BE2C (cell line): Measurements from ENCODE around the gene LYST.
"Not testable (repeated sequence)": the region's sequence is repeated elsewhere in the genome, so short reads cannot be mapped to it uniquely, and the experiment has no call there.

Source experiments
- DNase-seq: peaks from one replicate; pipeline ENCODE4 v3.0.0-alpha.2; 2020
- H3K27me3 ChIP-seq: fragments of 250-450 bp; sonication (Bioruptor Pico); 2 replicates; pipeline ENCODE4 v1.5.1; 2020; ENCODE audit warnings: mild to moderate bottlenecking
- H3K36me3 ChIP-seq: fragments of 250-450 bp; sonication (Bioruptor Pico); 2 replicates; pipeline ENCODE4 v1.5.1; 2020; ENCODE audit warnings: mild to moderate bottlenecking
- H3K4me1 ChIP-seq: fragments of 250-450 bp; sonication (Bioruptor Pico); 2 replicates; pipeline ENCODE4 v1.5.1; 2020
- H3K4me3 ChIP-seq: 2 replicates; pipeline ENCODE4 v1.5.1; 2011; ENCODE audit warnings: low read depth, low read length
- H3K9me3 ChIP-seq: fragments of 250-450 bp; sonication (Bioruptor Pico); 2 replicates; pipeline ENCODE4 v1.5.1; 2020
- TF ChIP-seq, protein P1 (sequence below): IDR thresholded peaks from 2 replicates; pipeline ENCODE4 v1.5.1; 2012; ENCODE audit warnings: mild to moderate bottlenecking, low read depth, low read length

The LYST gene

DNA sequence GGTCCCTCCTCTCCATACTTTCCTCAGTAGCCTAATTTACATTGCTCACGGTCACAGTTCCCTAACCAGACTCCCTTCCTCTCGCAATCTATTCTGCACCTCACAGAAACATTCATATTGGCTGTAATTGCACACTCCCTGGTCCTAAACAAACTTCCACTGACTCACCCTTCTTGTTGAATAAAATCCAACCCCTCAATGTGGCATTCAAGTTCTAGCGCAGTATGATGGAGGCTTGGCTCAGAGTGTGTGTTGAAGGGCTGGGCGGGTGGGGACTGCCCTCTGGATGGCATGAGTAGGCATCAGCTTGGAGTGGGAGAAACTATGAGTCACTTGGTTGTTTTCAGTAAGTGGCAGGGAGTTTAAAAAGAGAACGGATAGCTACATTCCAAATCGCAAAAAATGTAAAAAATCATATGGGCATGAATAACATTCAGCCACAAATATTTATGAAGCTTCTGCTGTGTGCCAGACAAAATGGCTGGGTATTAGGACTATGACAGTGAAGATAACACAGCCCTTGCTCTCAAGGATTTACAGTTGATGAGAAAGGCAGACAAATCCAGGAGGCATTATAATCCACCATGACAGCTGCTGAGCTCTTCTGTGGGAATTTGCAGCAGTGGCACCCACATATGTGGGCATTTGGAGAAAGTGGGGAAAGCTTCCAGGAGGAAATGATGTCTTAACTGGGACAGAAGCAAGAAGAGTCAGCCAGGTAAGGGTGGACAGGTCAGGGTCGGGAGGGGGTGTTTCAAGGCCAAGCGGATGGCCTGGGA is 42.2 kb upstream of the LYST start:
- Histone ChIP-seq H3K9me3 (no peaks in the 10 kb centered on the region), H3K36me3 (no peaks in the 10 kb centered on the region), H3K4me1 (peaks cover 19% of the 10 kb centered on the region), H3K4me3 (no peak overlapping the region), H3K27me3 (no peaks in the 10 kb centered on the region)
- no peak for DNase-seq
- TF ChIP-seq, protein P1, sequence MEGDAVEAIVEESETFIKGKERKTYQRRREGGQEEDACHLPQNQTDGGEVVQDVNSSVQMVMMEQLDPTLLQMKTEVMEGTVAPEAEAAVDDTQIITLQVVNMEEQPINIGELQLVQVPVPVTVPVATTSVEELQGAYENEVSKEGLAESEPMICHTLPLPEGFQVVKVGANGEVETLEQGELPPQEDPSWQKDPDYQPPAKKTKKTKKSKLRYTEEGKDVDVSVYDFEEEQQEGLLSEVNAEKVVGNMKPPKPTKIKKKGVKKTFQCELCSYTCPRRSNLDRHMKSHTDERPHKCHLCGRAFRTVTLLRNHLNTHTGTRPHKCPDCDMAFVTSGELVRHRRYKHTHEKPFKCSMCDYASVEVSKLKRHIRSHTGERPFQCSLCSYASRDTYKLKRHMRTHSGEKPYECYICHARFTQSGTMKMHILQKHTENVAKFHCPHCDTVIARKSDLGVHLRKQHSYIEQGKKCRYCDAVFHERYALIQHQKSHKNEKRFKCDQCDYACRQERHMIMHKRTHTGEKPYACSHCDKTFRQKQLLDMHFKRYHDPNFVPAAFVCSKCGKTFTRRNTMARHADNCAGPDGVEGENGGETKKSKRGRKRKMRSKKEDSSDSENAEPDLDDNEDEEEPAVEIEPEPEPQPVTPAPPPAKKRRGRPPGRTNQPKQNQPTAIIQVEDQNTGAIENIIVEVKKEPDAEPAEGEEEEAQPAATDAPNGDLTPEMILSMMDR, result no peak

DNA sequence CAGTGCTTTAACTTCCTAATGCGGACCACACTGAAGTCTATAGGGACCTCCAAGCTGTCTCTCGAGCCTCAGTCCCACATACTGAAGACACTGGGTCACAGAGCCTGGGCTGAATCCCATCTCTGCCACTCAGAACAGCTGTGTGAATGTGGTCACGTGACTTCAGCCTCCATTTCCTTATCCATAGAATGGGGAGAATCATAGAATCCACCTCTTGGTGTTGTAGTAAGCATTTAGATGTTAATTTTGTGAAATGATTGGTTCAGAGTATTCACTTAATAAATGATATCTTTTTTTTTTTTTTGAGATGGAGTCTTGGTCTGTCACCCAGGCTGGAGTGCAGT is 41.2 kb upstream of the LYST start:
- peaks cover 19% of the 10 kb centered on the region for H3K4me1 ChIP-seq
- no peaks in the 10 kb centered on the region for H3K36me3 ChIP-seq
- H3K9me3 ChIP-seq, result no peaks in the 10 kb centered on the region
- H3K27me3 ChIP-seq, result no peaks in the 10 kb centered on the region
- TF ChIP-seq, protein P1, result no peak
- no peak overlapping the region for H3K4me3 ChIP-seq
- DNase-seq, result no peak

DNA sequence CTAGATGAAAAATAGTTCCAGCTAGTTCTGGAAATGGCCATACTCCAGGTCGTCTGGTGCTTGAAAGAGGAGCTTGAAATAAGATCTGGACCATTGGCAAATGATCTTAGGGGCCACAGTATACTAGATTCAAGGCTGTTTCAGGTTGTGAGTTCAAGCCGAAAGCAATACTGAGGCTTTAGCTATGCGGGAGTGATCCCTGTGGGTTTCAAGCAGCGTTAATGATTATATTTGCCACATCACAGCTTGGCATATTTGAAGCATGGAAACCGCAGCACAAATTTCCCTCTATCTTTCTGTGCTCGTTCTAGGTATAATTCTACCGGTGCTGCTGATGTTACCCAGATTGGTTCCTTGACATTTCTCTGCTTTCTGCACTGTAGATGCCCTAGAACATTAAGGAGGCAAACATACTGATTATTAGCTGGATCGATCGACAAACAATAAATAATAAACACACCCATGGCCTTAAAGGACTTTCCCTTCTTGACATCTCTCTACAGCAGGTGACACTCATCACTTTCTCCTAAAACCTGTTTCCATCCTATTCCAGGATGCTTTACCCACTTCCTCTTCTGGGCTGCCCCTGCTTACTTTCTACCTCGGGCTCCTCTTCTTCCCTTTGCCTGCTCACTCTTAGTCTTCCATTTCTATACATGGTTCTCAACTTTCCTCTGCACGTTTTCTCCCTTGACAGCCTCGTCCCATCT is 40.6 kb upstream of the LYST start:
- H3K36me3 ChIP-seq, result no peaks in the 10 kb centered on the region
- DNase-seq, result no peak

DNA sequence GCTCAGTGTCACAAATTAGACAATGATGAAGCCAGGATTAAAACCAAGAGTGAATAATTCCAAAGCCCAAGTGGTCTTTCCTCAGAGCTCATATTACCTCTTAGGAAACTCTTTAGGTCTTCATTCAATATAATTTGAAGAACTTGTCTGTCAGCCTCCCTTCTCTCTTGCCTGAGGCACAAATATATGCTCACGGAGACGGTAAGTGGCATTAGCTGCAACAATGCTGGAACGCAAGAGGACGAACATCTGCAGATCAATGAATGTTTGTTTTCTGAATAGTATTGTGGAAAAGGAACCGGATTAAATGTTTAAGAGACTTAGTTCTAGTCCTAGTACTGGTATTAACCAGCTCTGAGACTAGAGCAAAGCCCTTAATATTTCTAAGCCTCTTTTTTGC is 39.7 kb upstream of the LYST start:
- TF ChIP-seq, protein P1, result no peak
- H3K4me1 ChIP-seq, result peaks cover 14% of the 10 kb centered on the region
- H3K4me3 ChIP-seq, result no peak overlapping the region
- no peaks in the 10 kb centered on the region for H3K27me3 ChIP-seq
- no peaks in the 10 kb centered on the region for H3K9me3 ChIP-seq
- no peaks in the 10 kb centered on the region for H3K36me3 ChIP-seq
- DNase-seq, result no peak

More for the DNA sequence above, 40.6 kb upstream of the LYST start:
- H3K9me3 ChIP-seq, result no peaks in the 10 kb centered on the region
- H3K4me3 ChIP-seq, result no peak overlapping the region
- H3K4me1 ChIP-seq, result peaks cover 19% of the 10 kb centered on the region
- H3K27me3 ChIP-seq, result no peaks in the 10 kb centered on the region
- TF ChIP-seq, protein P1, result no peak

DNA sequence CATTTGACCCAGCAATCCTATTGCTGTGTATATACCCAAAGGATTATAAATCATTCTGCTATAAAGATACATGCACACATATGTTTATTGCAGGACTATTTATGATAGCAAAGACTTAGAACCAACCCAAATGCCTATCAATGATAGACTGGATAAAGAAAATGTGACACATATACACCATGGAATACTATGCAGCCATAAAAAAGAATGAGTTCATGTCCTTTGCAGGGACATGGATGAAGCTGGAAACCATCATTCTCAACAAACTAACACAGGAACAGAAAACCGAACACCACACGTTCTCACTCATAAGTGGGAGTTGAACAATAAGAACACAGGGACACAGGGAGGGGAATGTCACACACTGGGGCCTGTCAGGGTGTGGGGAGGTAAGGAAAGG is 37.1 kb upstream of the LYST start:
- not testable (repeated sequence) for H3K9me3 ChIP-seq, H3K4me1 ChIP-seq, H3K27me3 ChIP-seq, H3K36me3 ChIP-seq, DNase-seq, H3K4me3 ChIP-seq

DNA sequence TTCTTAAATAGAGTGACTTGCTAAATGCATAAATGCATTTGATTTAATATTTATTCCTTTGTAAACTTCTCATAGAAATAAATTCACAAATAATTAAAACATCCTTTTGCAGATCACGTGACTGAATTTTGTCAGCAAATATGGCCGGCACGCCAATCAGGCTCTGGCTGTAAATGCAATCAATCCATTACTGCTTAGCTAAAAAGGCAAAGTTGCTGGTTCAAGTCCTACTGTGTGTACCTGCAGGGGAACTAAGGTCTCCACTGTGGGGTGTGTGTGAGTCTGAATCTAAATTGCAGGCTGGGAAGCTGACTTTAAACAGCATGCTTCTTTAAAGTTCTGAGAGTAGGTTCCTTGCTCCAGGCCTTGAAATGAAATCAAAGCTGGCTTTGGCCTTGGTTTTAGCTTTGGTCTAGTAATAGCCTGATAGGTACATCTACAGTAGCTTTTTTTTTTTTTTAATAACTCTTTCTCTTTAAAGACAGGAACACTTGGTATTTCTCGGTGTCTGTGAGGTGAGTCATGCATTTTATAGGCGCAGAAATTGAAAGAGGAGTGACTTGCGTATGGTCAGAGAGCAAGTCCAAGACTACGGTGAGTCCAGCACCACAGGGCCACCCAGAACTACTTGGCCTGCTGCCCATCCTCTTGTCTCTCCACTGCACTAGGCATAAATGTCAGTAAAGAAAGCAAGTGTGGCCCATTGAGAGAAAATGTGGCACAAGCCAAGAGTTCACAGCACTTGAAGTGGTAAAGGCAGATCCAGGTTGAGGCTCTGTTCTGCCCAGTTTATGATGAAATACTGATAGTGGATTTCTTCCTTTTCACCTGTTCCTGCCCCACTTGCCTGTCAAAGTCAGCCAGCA is 36.2 kb upstream of the LYST start:
- Histone ChIP-seq H3K27me3 (no peaks in the 10 kb centered on the region), H3K4me3 (no peak overlapping the region), H3K36me3 (no peaks in the 10 kb centered on the region), H3K9me3 (no peaks in the 10 kb centered on the region), H3K4me1 (0 out of 2 replicates have a peak, but pooled peaks cover 4% of the 10 kb centered on the region)
- DNase-seq, result no peak
- TF ChIP-seq, protein P1, result no peak
